ENCODE data around the gene DTD2.
"Not testable (repeated sequence)": the region's sequence is repeated elsewhere in the genome, so short reads cannot be mapped to it uniquely, and the experiment has no call there.

The DTD2 gene

DNA sequence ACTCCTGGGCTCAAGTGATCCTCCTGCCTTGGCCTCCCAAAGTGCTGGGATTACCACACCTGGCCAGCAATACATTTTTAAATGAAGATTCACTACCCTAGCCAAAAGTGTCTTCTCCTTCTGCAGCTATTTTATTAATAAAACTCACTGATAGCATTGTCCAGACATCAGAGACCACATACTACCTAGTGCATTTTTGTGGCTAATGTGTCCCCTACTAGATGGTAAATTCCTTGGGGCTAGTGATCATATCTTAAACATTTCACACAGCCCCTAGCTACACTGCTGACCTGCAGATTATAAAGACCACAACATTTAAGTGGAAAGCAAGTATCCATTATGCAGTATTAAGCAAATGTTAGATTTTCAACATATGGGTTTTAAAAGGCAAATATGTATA is 17.0 kb downstream of the DTD2 start:
- Mint-ChIP-seq H3K27me3 (ENCODE audit: low read depth, poor library complexity) (no peaks in the 10 kb centered on the region), H3K4me1 (no peaks in the 10 kb centered on the region), H3K9me3 (peaks cover 29% of the 10 kb centered on the region), H3K27ac (no peak overlapping the region), H3K4me3 (no peak overlapping the region), H3K36me3 (ENCODE audit: low read depth) (peaks cover 41% of the 10 kb centered on the region)
- TF ChIP-seq CTCF (IDR thresholded peaks at IDR 0.05) = no peak
- no peak for DNase-seq

GRCh38 chr14:31439561-31439960 is 17.7 kb downstream of the DTD2 start:
- Mint-ChIP-seq H3K36me3 (ENCODE audit: low read depth) (peaks cover 41% of the 10 kb centered on the region), H3K4me1 (no peaks in the 10 kb centered on the region), H3K9me3 (peaks cover 29% of the 10 kb centered on the region), H3K27me3 (ENCODE audit: low read depth, poor library complexity) (no peaks in the 10 kb centered on the region), H3K4me3 (no peak overlapping the region), H3K27ac (no peak overlapping the region)
- no peak for TF ChIP-seq CTCF (IDR thresholded peaks at IDR 0.05)
- no peak for DNase-seq

DNA sequence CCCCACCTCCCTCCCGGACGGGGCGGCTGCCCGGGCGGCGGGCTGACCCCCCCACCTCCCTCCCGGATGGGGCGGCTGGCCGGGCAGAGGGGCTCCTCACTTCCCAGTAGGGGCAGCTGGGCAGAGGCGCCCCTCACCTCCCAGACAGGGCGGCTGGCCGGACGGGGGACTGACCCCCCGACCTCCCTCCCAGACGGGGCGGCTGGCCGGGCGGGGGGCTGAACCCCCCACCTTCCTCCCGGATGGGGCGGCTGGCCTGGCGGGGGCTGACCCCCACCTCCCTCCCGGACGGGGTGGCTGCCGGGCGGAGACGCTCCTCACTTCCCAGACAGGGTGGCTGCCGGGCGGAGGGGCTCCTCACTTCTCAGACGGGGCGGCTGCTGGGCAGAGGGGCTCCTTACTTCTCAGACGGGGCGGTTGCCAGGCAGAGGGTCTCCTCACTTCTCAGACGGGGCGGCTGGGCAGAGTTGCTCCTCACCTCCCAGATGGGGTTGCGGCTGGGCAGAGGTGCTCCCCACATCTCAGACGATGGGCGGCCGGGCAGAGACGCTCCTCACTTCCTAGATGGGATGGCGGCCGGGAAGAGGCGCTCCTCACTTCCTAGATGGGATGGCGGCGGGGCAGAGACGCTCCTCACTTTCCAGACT is 20.1 kb downstream of the DTD2 start:
- Mint-ChIP-seq H3K9me3 (peaks cover 36% of the 10 kb centered on the region), H3K36me3 (ENCODE audit: low read depth) (peaks cover 43% of the 10 kb centered on the region)
- not testable (repeated sequence) for H3K27me3 Mint-ChIP-seq (ENCODE audit: low read depth, poor library complexity); H3K4me1 Mint-ChIP-seq; DNase-seq; H3K27ac Mint-ChIP-seq; H3K4me3 Mint-ChIP-seq

DNA sequence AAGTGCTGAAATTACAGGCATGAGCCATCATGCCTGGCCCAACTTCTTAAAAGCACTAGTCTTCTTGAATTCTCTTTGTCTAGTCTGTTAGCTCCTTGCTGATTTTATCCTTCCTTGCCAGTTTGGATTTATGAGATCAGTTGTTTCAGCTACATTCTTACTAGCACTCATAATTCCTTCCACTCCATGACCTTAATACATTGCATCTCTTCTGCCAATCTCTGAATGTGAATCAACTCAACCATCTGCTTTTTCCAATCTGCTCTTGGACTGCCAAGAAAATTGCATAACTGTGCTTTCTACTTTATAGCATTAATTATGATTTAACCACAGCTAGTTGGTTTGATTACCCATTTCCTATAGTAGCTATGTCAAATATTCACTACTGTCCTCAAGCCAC is 22.0 kb downstream of the DTD2 start:
- H3K36me3 Mint-ChIP-seq (ENCODE audit: low read depth) = peaks cover 51% of the 10 kb centered on the region

GRCh38 chr14:31430634-31431264 is 26.6 kb downstream of the DTD2 start:
- Mint-ChIP-seq H3K4me3 (no peak overlapping the region), H3K27me3 (ENCODE audit: low read depth, poor library complexity) (peaks cover 2% of the 10 kb centered on the region), H3K4me1 (no peaks in the 10 kb centered on the region), H3K9me3 (peaks cover 25% of the 10 kb centered on the region), H3K27ac (no peak overlapping the region), H3K36me3 (ENCODE audit: low read depth) (peaks cover 19% of the 10 kb centered on the region)
- DNase-seq = no peak
- TF ChIP-seq CTCF (IDR thresholded peaks at IDR 0.05) = no peak

More for the DNA sequence above, 22.0 kb downstream of the DTD2 start:
- DNase-seq = no peak
- no peaks in the 10 kb centered on the region for H3K27me3 Mint-ChIP-seq (ENCODE audit: low read depth, poor library complexity)
- H3K4me3 Mint-ChIP-seq = no peak overlapping the region
- H3K4me1 Mint-ChIP-seq = no peaks in the 10 kb centered on the region
- H3K9me3 Mint-ChIP-seq = peaks cover 51% of the 10 kb centered on the region
- TF ChIP-seq CTCF (IDR thresholded peaks at IDR 0.05) = no peak
- H3K27ac Mint-ChIP-seq = no peak overlapping the region

GRCh38 chr14:31429791-31430190 is 27.5 kb downstream of the DTD2 start:
- Mint-ChIP-seq H3K9me3 (peaks cover 25% of the 10 kb centered on the region), H3K36me3 (ENCODE audit: low read depth) (peaks cover 19% of the 10 kb centered on the region), H3K4me3 (no peak overlapping the region), H3K27me3 (ENCODE audit: low read depth, poor library complexity) (peaks cover 5% of the 10 kb centered on the region), H3K4me1 (no peaks in the 10 kb centered on the region), H3K27ac (no peak overlapping the region)
- DNase-seq = no peak
- TF ChIP-seq CTCF (IDR thresholded peaks at IDR 0.05) = no peak

Data from nephron progenitor cell (in vitro differentiated cells).